Psoas muscle (tissue), 8 donors: ENCODE measurements around the gene PGA5. TPM values are rescaled to one million over a fixed set of nuclear protein-coding genes. Genes with fewer than 3 reads are reported as not detected.

Source experiments
- ATAC-seq, 4 donors: fragments of 200-7000 bp; cut with Tn5 transposase; one replicate each; pipeline ENCODE4 v1.9.1; 2020; ENCODE audit warnings: moderate library complexity in 3 of 4, mild to moderate bottlenecking in 2 of 4
- DNase-seq, 2 donors: peaks; one replicate each; pipeline ENCODE4 v3.0.0-alpha.2; 2020
- H3K27ac ChIP-seq: fragments of 200-600 bp; one replicate; pipeline ENCODE4 v1.8.0; 2022
- H3K27me3 ChIP-seq, 3 donors: fragments of 200-600 bp in 1 of 3; one replicate each; pipeline versions ENCODE4 v1.6.1 to v1.8.0; 2013 to 2022; ENCODE audit warnings: low read length in 2 of 3, mild to moderate bottlenecking in 2 of 3, moderate library complexity in 1 of 3; ENCODE audit not compliant: insufficient read depth in 3 of 3
- H3K36me3 ChIP-seq, 2 donors: fragments of 200-600 bp in 1 of 2; one replicate each; pipeline versions ENCODE4 v1.6.1 to v1.8.0; 2013 to 2022; ENCODE audit warnings: low read depth in 1 of 2, mild to moderate bottlenecking in 1 of 2, moderate library complexity in 1 of 2; ENCODE audit not compliant: insufficient read depth in 1 of 2
- H3K4me1 ChIP-seq: fragments of 200-600 bp; one replicate; pipeline ENCODE4 v1.8.0; 2022
- H3K4me3 ChIP-seq: fragments of 200-600 bp; one replicate; pipeline ENCODE4 v1.8.0; 2022; ENCODE audit warnings: mild to moderate bottlenecking
- H3K9me3 ChIP-seq: fragments of 200-600 bp; one replicate; pipeline ENCODE4 v1.8.0; 2022
- WGBS, 3 donors: extraction: QIAGEN DNeasy Blood & Tissue Kit; methylation state at CpG; one replicate each; pipeline versions ENCODE4 v1.1.6 to v1.1.7; 2013; 5-methylcytosine and 5-hydroxymethylcytosine counted together
- intact Hi-C, 2 donors: fragments of 100-400 bp; cut with DNase I; formaldehyde crosslinking; loops; one replicate each; pipeline versions ENCODE4 v1.11.0 to v1.14.2; 2022
- polyA plus RNA-seq, 3 donors: library from polyadenylated mRNA; stranded (reverse); fragments of 200-250 nt; gene quantifications; one replicate each; pipeline ENCODE4 v1.2.3, GENCODE V29; 2013
- total RNA-seq, 4 donors: library from RNA; stranded (reverse); fragmentation: NEBNext Ultra II Directional in 2 of 4; extraction: Animal tissue kit (Norgen Biotek cat#: 25700) in 2 of 4; gene quantifications; one replicate each; pipeline versions ENCODE4 v1.2.1 to v1.2.4, GENCODE V29; 2021 to 2023
- TF ChIP-seq, protein P1 (sequence below): fragments of 200-600 bp; IDR thresholded peaks from one replicate; pipeline ENCODE4 v1.8.0; 2022; ENCODE audit warnings: antibody characterized with exemption
- donor health status: healthy with polysubstance abuse.
- donor health status: DM: no; HTN: no; CAD: no; lungs with moderate emphysema.
- donor health status: Bipolar disorder and iron deficiency.
- donor health status: healthy.
- donor health status: DM: yes; HTN: yes; CAD: no.
- donor health status: DM: no; HTN: no; CAD: no.
- donor health status: DM: no; HTN: no; CAD: no.
- donor health status: DM: yes; HTN: yes; CAD: no.

PGA5 gene
- total and polyA plus RNA-seq, 7 donors, result 0.17 to 0.44 (median 0.30) TPM; not detected in 3

DNA sequence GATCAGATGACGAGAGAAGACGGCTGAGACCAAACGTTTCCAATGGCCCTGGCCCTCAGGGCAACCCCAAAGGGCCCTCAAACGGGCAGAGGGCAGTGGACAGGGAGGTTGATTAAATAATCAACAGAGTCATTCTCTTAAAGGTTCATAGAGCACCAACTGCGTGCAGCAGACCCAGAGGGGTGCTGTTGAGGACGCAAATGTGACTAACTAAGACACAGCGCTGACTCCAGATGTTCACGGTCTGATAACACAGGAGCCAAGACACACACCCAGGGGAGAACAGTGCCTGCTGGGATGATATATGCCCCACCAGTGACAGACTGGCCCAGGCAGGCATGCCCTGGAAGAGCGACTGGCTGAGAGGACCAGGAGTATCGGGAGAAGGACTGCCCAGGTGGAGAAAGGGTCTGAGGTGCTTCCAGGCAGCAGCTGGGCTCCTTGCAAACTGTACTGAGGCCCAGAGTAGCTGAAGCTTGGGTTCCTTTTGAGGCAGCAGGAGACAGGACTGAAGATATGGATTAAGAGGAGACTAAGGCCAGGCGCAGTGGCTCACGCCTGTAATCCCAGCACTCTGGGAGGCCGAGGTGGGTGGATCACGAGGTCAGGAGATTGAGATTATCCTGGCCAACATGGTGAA lies 46.5 kb downstream of the PGA5 start:
- Histone ChIP-seq H3K27ac (no peak overlapping the region), H3K4me3 (no peak overlapping the region), H3K9me3 (no peaks in the 10 kb centered on the region), H3K36me3 (peaks cover 0 to 7% of the 10 kb centered on the region in 2 donors), H3K4me1 (no peaks in the 10 kb centered on the region), H3K27me3 (no peaks in the 10 kb centered on the region)
- WGBS, 3 donors, result 86 to 87% (median 87%) methylated on average over 14 of the region's 14 CpGs
- no peak for DNase-seq
- intact Hi-C loops, result no loop called here
- TF ChIP-seq, protein P1, sequence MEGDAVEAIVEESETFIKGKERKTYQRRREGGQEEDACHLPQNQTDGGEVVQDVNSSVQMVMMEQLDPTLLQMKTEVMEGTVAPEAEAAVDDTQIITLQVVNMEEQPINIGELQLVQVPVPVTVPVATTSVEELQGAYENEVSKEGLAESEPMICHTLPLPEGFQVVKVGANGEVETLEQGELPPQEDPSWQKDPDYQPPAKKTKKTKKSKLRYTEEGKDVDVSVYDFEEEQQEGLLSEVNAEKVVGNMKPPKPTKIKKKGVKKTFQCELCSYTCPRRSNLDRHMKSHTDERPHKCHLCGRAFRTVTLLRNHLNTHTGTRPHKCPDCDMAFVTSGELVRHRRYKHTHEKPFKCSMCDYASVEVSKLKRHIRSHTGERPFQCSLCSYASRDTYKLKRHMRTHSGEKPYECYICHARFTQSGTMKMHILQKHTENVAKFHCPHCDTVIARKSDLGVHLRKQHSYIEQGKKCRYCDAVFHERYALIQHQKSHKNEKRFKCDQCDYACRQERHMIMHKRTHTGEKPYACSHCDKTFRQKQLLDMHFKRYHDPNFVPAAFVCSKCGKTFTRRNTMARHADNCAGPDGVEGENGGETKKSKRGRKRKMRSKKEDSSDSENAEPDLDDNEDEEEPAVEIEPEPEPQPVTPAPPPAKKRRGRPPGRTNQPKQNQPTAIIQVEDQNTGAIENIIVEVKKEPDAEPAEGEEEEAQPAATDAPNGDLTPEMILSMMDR, result no peak
- ATAC-seq, result no peak

- Histone ChIP-seq H3K27me3 (peaks cover 0 to 21% (median 0%) of the 10 kb centered on the region in 3 donors), H3K4me3 (no peak overlapping the region), H3K9me3 (no peaks in the 10 kb centered on the region), H3K4me1 (peaks cover 16% of the 10 kb centered on the region), H3K27ac (no peak overlapping the region), H3K36me3 (peaks cover 0 to 2% of the 10 kb centered on the region in 2 donors)
- TF ChIP-seq, protein P1, result no peak
- 88 to 94% (median 88%) methylated on average over 12 of the region's 12 CpGs for WGBS, 3 donors
- ATAC-seq (no peak), DNase-seq (no peak)
- intact Hi-C loops, result no loop called here
Measured at GRCh38 chr11:61290905-61291690, 50.1 kb downstream of the PGA5 start.

DNA sequence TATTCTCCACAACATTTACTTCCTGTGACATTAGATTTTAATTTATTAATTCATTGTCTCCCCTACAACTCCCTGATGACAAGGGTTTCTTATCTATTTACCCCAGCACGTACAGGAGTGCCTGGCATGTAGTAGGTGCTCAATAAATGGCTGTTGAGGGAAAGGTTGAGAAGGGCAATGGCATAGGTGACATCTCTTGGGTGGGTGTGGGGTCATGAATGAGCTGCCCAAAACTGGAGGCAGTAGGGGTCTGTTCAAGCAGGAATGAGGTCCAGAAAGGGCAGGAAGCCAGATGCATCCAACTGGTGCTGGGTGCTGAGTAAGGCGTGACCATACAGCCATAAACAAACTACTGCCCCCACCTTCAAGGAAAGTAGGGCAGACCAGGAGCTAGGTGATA lies 51.4 kb downstream of the PGA5 start:
- Histone ChIP-seq H3K36me3 (peaks cover 0 to 9% of the 10 kb centered on the region in 2 donors), H3K9me3 (no peaks in the 10 kb centered on the region), H3K4me1 (peaks cover 16% of the 10 kb centered on the region), H3K27me3 (peaks cover 0 to 21% (median 0%) of the 10 kb centered on the region in 3 donors), H3K4me3 (no peak overlapping the region), H3K27ac (no peak overlapping the region)
- intact Hi-C loops, result no loop called here
- TF ChIP-seq, protein P1, result no peak
- DNase-seq (no peak), ATAC-seq (no peak)
- WGBS, 3 donors, result 97 to 99% (median 98%) methylated on average over 2 of the region's 2 CpGs

DNA sequence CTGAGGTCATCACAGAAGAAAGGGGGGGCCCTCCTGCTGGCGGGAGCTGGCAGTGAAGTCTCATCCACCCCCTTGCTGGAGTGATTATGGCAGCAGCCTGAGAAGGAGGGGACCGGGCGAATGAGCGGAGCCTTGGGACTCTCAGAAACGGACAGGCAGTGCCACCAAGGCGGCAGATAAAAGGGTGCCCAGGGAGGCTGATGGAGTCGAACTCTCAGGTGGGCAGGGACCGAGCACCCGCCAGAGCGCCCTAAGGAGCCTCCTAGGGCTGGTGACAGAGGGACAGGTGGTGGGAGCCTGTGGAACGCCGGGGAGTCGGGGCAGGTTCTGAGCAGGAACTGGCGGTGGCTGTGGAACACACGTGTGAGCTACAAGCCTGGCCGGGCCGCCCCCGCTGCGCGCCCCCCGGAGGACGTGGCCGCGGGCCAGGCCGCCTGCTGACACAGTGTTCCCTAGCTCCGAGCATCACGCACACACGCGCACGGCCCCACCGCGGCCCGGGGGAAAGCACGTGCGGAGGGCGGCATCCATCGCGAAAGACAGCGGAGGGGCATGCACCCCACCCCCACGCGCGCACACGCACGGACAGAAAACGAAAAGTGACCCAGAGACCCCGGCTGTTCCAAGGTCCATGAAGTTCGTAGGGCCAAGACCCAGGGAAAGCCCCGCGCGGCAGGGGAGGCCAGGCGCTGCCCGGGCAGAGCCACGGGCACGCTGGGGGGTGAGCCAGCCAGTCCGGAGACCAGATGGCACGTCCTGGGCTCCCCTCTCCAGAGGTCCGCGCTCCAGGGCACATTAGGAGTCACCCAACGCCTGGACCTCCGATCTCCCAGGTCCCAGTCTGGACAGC lies 53.1 kb downstream of the PGA5 start:
- TF ChIP-seq, protein P1, result no peak
- peak; percentile 45 to 64 (median 54) for ATAC-seq
- H3K27me3 ChIP-seq, result peaks cover 0 to 21% (median 0%) of the 10 kb centered on the region in 3 donors
- 2 to 3% (median 3%) methylated on average over 55 to 60 of the region's 60 CpGs for WGBS, 3 donors
- no peak overlapping the region for H3K27ac ChIP-seq
- peaks cover 16% of the 10 kb centered on the region for H3K4me1 ChIP-seq
- no peaks in the 10 kb centered on the region for H3K9me3 ChIP-seq
- DNase-seq, result peak; percentile 64 to 80
- peak overlapping the region; percentile 69 for H3K4me3 ChIP-seq
- intact Hi-C loops, result no loop called here
- peaks cover 4 to 25% of the 10 kb centered on the region in 2 donors for H3K36me3 ChIP-seq
